ENCODE data around the gene NT5C3A.

DNA sequence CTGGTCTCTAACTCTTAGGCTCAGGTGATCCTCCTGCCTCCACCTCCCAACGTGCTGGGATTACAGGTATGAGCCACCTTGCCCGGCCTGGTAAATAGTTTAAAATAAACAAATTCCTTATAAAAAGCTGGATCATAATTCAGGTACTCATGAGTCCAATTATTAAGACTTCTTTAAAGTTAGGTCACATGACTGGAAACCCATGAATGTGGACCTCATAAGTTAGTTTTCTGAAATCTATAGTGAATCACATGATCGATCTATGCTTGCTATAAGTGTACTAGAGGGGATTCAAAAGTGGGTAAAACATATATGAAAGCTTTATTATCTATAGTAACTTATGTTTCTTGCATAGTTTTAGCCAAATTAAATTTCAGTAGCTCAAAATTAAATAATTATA is 14.3 kb downstream of the NT5C3A start:
- TF ChIP-seq, protein P1, sequence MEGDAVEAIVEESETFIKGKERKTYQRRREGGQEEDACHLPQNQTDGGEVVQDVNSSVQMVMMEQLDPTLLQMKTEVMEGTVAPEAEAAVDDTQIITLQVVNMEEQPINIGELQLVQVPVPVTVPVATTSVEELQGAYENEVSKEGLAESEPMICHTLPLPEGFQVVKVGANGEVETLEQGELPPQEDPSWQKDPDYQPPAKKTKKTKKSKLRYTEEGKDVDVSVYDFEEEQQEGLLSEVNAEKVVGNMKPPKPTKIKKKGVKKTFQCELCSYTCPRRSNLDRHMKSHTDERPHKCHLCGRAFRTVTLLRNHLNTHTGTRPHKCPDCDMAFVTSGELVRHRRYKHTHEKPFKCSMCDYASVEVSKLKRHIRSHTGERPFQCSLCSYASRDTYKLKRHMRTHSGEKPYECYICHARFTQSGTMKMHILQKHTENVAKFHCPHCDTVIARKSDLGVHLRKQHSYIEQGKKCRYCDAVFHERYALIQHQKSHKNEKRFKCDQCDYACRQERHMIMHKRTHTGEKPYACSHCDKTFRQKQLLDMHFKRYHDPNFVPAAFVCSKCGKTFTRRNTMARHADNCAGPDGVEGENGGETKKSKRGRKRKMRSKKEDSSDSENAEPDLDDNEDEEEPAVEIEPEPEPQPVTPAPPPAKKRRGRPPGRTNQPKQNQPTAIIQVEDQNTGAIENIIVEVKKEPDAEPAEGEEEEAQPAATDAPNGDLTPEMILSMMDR (conservative IDR thresholded peaks at IDR 0.05): no peak
- no peak for TF ChIP-seq EZH2 (IDR thresholded peaks at IDR 0.05; ENCODE audit: low read depth)

Data from PC-9 (cell line).